Mesendoderm (in vitro differentiated cells): ENCODE measurements around the gene DEPDC1.

ENCODE experiments used
- DNase-seq: peaks from one replicate; pipeline ENCODE4 v3.0.0; 2013
- H2AK5ac ChIP-seq: 2 replicates; pipeline ENCODE4 v1.6.1; 2013; ENCODE audit warnings: low read length, inconsistent platforms
- H2BK120ac ChIP-seq: 2 replicates; pipeline ENCODE4 v1.6.1; 2013; ENCODE audit warnings: low read depth, mild to moderate bottlenecking, low read length, moderate library complexity, mixed read lengths
- H2BK15ac ChIP-seq: replicated peaks from 2 replicates; pipeline ENCODE4 v1.6.1; 2013; ENCODE audit warnings: low read depth, mild to moderate bottlenecking, moderate library complexity
- H2BK5ac ChIP-seq: 2 replicates; pipeline ENCODE4 v1.6.1; 2013; ENCODE audit warnings: low read length, inconsistent platforms
- H3K18ac ChIP-seq: 2 replicates; pipeline ENCODE4 v1.6.1; 2013; ENCODE audit warnings: mild to moderate bottlenecking, low read length, mixed read lengths
- H3K23ac ChIP-seq: one replicate; pipeline ENCODE4 v1.6.1; 2013; ENCODE audit warnings: low read length
- H3K27ac ChIP-seq: 2 replicates; pipeline ENCODE4 v1.5.1; 2013; ENCODE audit warnings: low read depth, mild to moderate bottlenecking, inconsistent platforms, low read length, moderate library complexity
- H3K27me3 ChIP-seq: 2 replicates; pipeline ENCODE4 v1.6.1; 2013; ENCODE audit warnings: low read length, control low read depth, mild to moderate bottlenecking, inconsistent platforms; ENCODE audit not compliant: insufficient read depth, poor library complexity
- H3K36me3 ChIP-seq: 2 replicates; pipeline ENCODE4 v1.6.1; 2013; ENCODE audit warnings: low read length, inconsistent platforms; ENCODE audit not compliant: control insufficient read depth, insufficient read depth
- H3K4ac ChIP-seq: one replicate; pipeline ENCODE4 v1.6.1; 2013; ENCODE audit warnings: low read depth, mild to moderate bottlenecking, low read length, moderate library complexity
- H3K4me1 ChIP-seq: 2 replicates; pipeline ENCODE4 v1.6.1; 2013; ENCODE audit warnings: low read depth, low read length, inconsistent platforms; ENCODE audit not compliant: control insufficient read depth
- H3K4me2 ChIP-seq: 2 replicates; pipeline ENCODE4 v1.6.1; 2013; ENCODE audit warnings: low read length
- H3K4me3 ChIP-seq: 2 replicates; pipeline ENCODE4 v1.5.1; 2013; ENCODE audit warnings: mild to moderate bottlenecking, low read length
- H3K56ac ChIP-seq: one replicate; pipeline ENCODE4 v1.6.1; 2013; ENCODE audit warnings: low read length
- H3K79me1 ChIP-seq: 2 replicates; pipeline ENCODE4 v1.6.1; 2013; ENCODE audit warnings: low read length, inconsistent platforms
- H3K79me2 ChIP-seq: 2 replicates; pipeline ENCODE4 v1.6.1; 2013; ENCODE audit warnings: mild to moderate bottlenecking, low read length; ENCODE audit not compliant: control insufficient read depth, insufficient read depth
- H3K9ac ChIP-seq: 2 replicates; pipeline ENCODE4 v1.6.1; 2013; ENCODE audit warnings: low read length, inconsistent platforms
- H4K5ac ChIP-seq: one replicate; pipeline ENCODE4 v1.6.1; 2013; ENCODE audit warnings: low read length
- H4K8ac ChIP-seq: one replicate; pipeline ENCODE4 v1.6.1; 2013; ENCODE audit warnings: low read depth, mild to moderate bottlenecking, control low read depth, low read length, moderate library complexity
- WGBS: extraction: QIAGEN DNeasy Blood & Tissue Kit; methylation state at CpG from one replicate; pipeline ENCODE4 v1.1.7; 2013; ENCODE audit warnings: low lambda C conversion rate, missing lambda C conversion rate; ENCODE audit not compliant: insufficient coverage; ENCODE audit errors: extremely low coverage; 5-methylcytosine and 5-hydroxymethylcytosine counted together

Gene DEPDC1

DNA sequence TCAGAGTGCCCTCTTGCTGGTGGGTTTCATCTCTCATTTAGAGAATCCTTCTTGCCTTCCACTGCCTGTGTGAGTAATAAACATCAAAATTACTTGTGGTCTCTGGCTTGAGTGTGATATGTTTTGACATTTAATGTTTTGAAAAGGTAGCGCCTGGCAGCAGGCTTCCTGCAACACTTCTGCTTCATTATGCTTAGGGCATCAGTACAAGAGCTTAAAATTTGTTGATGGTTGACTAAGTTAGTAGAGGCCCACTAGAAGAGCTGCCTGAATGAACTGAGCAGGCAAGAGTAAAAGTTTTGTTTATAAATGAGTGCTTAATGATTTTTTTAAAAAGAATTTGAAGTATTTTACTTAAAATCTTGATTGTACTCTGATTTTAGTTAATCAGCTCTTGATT is 40.7 kb downstream of the DEPDC1 start:
- Histone ChIP-seq H3K4me1 (no peaks in the 10 kb centered on the region), H3K36me3 (no peaks in the 10 kb centered on the region), H2BK5ac (no peak overlapping the region), H3K79me2 (no peaks in the 10 kb centered on the region), H3K18ac (no peak overlapping the region), H4K8ac (no peak overlapping the region), H3K9ac (no peak overlapping the region), H3K56ac (no peak overlapping the region), H4K5ac (no peak overlapping the region), H2AK5ac (no peak overlapping the region), H2BK15ac (no peak overlapping the region), H3K79me1 (no peaks in the 10 kb centered on the region), H3K4ac (no peak overlapping the region), H3K23ac (no peak overlapping the region), H2BK120ac (no peak overlapping the region), H3K4me2 (no peak overlapping the region), H3K4me3 (no peak overlapping the region), H3K27ac (no peak overlapping the region), H3K27me3 (no peaks in the 10 kb centered on the region)
- no CpG with 5 or more reads among the region's 1 CpG for WGBS
- no peak for DNase-seq

GRCh38 chr1:68454534-68454933 is 42.3 kb downstream of the DEPDC1 start:
- DNase-seq: peak; percentile 59
- Histone ChIP-seq H3K4me1 (no peaks in the 10 kb centered on the region), H3K23ac (no peak overlapping the region), H3K9ac (no peak overlapping the region), H2BK120ac (no peak overlapping the region), H3K18ac (no peak overlapping the region), H3K36me3 (no peaks in the 10 kb centered on the region), H3K4me2 (no peak overlapping the region), H3K79me1 (no peaks in the 10 kb centered on the region), H2BK15ac (no peak overlapping the region), H3K56ac (no peak overlapping the region), H3K4ac (no peak overlapping the region), H2AK5ac (no peak overlapping the region), H3K4me3 (no peak overlapping the region), H3K79me2 (no peaks in the 10 kb centered on the region), H4K8ac (no peak overlapping the region), H2BK5ac (no peak overlapping the region), H4K5ac (no peak overlapping the region), H3K27me3 (no peaks in the 10 kb centered on the region), H3K27ac (no peak overlapping the region)
- WGBS: no CpG with 5 or more reads among the region's 2 CpGs

GRCh38 chr1:68453060-68453670 is 43.7 kb downstream of the DEPDC1 start:
- DNase-seq: no peak
- H3K27me3 ChIP-seq: no peaks in the 10 kb centered on the region
- H3K36me3 ChIP-seq: no peaks in the 10 kb centered on the region
- H2BK120ac ChIP-seq: no peak overlapping the region
- H2AK5ac ChIP-seq: no peak overlapping the region
- no peak overlapping the region for H3K9ac ChIP-seq
- no peak overlapping the region for H4K5ac ChIP-seq
- no peak overlapping the region for H3K23ac ChIP-seq
- no peak overlapping the region for H2BK5ac ChIP-seq
- no peaks in the 10 kb centered on the region for H3K79me2 ChIP-seq
- no peak overlapping the region for H3K4ac ChIP-seq
- no peak overlapping the region for H3K27ac ChIP-seq
- H3K18ac ChIP-seq: no peak overlapping the region
- H3K56ac ChIP-seq: no peak overlapping the region
- no CpG with 5 or more reads among the region's 8 CpGs for WGBS
- H3K4me3 ChIP-seq: no peak overlapping the region
- H4K8ac ChIP-seq: no peak overlapping the region
- no peaks in the 10 kb centered on the region for H3K79me1 ChIP-seq
- H3K4me2 ChIP-seq: no peak overlapping the region
- H3K4me1 ChIP-seq: no peaks in the 10 kb centered on the region
- H2BK15ac ChIP-seq: no peak overlapping the region

DNA sequence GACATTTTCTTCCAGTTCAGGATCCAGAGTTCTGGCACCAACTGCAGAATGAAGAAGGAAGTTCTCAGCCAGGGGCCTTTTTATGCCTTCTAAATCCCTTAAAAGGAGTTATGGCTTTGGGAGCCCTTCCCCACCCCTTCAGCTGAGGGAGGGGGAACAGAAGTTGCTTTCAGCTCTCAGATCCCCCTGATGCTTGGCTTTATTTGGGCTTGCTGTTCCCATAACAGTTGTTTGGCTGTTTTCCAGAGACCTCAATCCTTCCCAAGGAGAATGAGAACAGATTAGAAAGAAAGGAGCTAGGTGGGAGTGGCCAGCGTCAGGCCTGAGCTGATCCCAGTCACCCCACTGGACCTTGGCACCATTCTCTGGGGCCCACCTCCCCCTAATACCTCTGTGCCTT is 47.0 kb downstream of the DEPDC1 start, which contains the start of gene RPE65:
Gene RPE65, minus strand, starts transcription at position 54 of the 400 bp plus-strand sequence. Its CDS starts 49 bp downstream, at position 5.
- H2AK5ac ChIP-seq: no peak within 1 kb of the TSS
- no peak within 1 kb of the TSS for H3K4me2 ChIP-seq
- no peak for DNase-seq
- H4K8ac ChIP-seq: no peak within 1 kb of the TSS
- H3K27ac ChIP-seq: no peak within 1 kb of the TSS
- H3K36me3 ChIP-seq: no peaks in the 10 kb centered on the region
- no peak within 1 kb of the TSS for H3K18ac ChIP-seq
- no peak within 1 kb of the TSS for H3K23ac ChIP-seq
- H3K79me2 ChIP-seq: no peaks in the 10 kb centered on the region
- WGBS: no CpG with 5 or more reads among the region's 1 CpG
- H2BK15ac ChIP-seq: no peak within 1 kb of the TSS
- no peak within 1 kb of the TSS for H2BK5ac ChIP-seq
- H3K56ac ChIP-seq: no peak within 1 kb of the TSS
- no peak within 1 kb of the TSS for H3K4ac ChIP-seq
- no peaks in the 10 kb centered on the region for H3K4me1 ChIP-seq
- H3K27me3 ChIP-seq: no peaks in the 10 kb centered on the region
- no peaks in the 10 kb centered on the region for H3K79me1 ChIP-seq
- no peak within 1 kb of the TSS for H4K5ac ChIP-seq
- H3K4me3 ChIP-seq: no peak within 1 kb of the TSS
- H2BK120ac ChIP-seq: no peak within 1 kb of the TSS
- H3K9ac ChIP-seq: no peak within 1 kb of the TSS

- Histone ChIP-seq H3K56ac (no peak overlapping the region), H2BK15ac (no peak overlapping the region), H4K5ac (no peak overlapping the region), H3K4me3 (no peak overlapping the region), H4K8ac (no peak overlapping the region), H2BK120ac (no peak overlapping the region), H3K23ac (no peak overlapping the region), H3K18ac (no peak overlapping the region), H3K79me2 (no peaks in the 10 kb centered on the region), H3K79me1 (no peaks in the 10 kb centered on the region), H3K4me1 (no peaks in the 10 kb centered on the region), H3K9ac (no peak overlapping the region), H2AK5ac (no peak overlapping the region), H3K4me2 (no peak overlapping the region), H3K36me3 (no peaks in the 10 kb centered on the region), H2BK5ac (no peak overlapping the region), H3K27ac (no peak overlapping the region), H3K4ac (no peak overlapping the region), H3K27me3 (no peaks in the 10 kb centered on the region)
- peak; percentile 50 for DNase-seq
- WGBS: no CpG with 5 or more reads among the region's 7 CpGs
Measured at GRCh38 chr1:68448365-68448764, 48.5 kb downstream of the DEPDC1 start.

DNA sequence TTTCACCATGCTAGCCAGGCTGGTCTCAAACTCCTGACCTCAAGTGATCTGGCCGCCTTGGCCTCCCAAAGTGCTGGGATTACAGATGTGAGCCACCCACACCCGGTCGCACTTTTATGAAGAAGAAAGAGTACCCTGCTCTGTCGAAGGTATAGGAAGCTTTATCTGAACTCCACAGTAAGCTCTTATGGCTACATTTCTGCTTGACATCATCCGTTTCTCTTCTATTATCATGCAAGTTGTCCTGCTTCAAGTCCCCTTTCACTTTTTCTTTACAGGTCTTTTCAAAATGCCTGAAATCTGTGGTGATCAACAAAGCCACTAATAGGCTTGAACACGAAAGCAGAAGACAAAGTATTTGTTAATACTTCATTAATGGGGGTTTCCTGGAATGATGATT is 51.2 kb downstream of the DEPDC1 start:
- H3K27ac ChIP-seq: no peak overlapping the region
- WGBS: no CpG with 5 or more reads among the region's 6 CpGs
- no peaks in the 10 kb centered on the region for H3K36me3 ChIP-seq
- no peak overlapping the region for H3K56ac ChIP-seq
- H2BK5ac ChIP-seq: no peak overlapping the region
- H3K4me3 ChIP-seq: no peak overlapping the region
- no peak overlapping the region for H3K4ac ChIP-seq
- H3K79me1 ChIP-seq: no peaks in the 10 kb centered on the region
- H4K5ac ChIP-seq: no peak overlapping the region
- H3K27me3 ChIP-seq: no peaks in the 10 kb centered on the region
- H3K9ac ChIP-seq: no peak overlapping the region
- no peak for DNase-seq
- H3K18ac ChIP-seq: no peak overlapping the region
- no peaks in the 10 kb centered on the region for H3K79me2 ChIP-seq
- H3K4me1 ChIP-seq: no peaks in the 10 kb centered on the region
- no peak overlapping the region for H2BK120ac ChIP-seq
- no peak overlapping the region for H3K23ac ChIP-seq
- H2BK15ac ChIP-seq: no peak overlapping the region
- no peak overlapping the region for H2AK5ac ChIP-seq
- H4K8ac ChIP-seq: no peak overlapping the region
- H3K4me2 ChIP-seq: no peak overlapping the region
